Measurements from ENCODE around the gene IFNGR1. TPM values are rescaled to one million over a fixed set of nuclear protein-coding genes. Genes with fewer than 3 reads are reported as not detected.

The IFNGR1 gene
- total RNA-seq, 1 experiment from 2014 or later = 19.5 TPM

GRCh38 chr6:137185290-137185689 lies 33.9 kb downstream of the IFNGR1 start:
- Histone ChIP-seq H2AFZ (no peak overlapping the region), H3K36me3 (ENCODE audit: low read depth) (no peaks in the 10 kb centered on the region), H3K4me2 (no peak overlapping the region), H3K9me3 (ENCODE audit: insufficient read depth, low read depth) (peaks cover 65% of the 10 kb centered on the region), H3K4me3 (no peak overlapping the region), H3K27me3 (ENCODE audit: insufficient read depth, low read depth) (no peaks in the 10 kb centered on the region), H3K79me2 (ENCODE audit: low read depth) (no peaks in the 10 kb centered on the region), H3F3A (ENCODE audit: insufficient read depth, low read depth) (no peaks in the 10 kb centered on the region), H4K20me1 (ENCODE audit: insufficient read depth) (no peaks in the 10 kb centered on the region), H3K27ac (no peak overlapping the region), H3K9me2 (ENCODE audit: insufficient read depth) (no peaks in the 10 kb centered on the region), H3K4me1 (replicated peaks; ENCODE audit: insufficient read depth) (no peaks in the 10 kb centered on the region)
- no peak for DNase-seq
- TF ChIP-seq CTCF (conservative IDR thresholded peaks at IDR 0.05) = no peak
- no peak for TF ChIP-seq EZH2 (IDR thresholded peaks at IDR 0.05; ENCODE audit: low read depth)
- no TSS peak for BruUV-seq (replicated peaks)
- intact Hi-C loops (cut with micrococcal nuclease; ENCODE audit: unreplicated experiment) = no loop called here
- CTCF ChIA-PET = no interaction called here
- POLR2A ChIA-PET (ENCODE audit: unreplicated experiment) = no interaction called here

- Histone ChIP-seq H3K4me2 (no peak overlapping the region), H4K20me1 (ENCODE audit: insufficient read depth) (no peaks in the 10 kb centered on the region), H3K79me2 (ENCODE audit: low read depth) (no peaks in the 10 kb centered on the region), H2AFZ (no peak overlapping the region), H3K9me3 (ENCODE audit: insufficient read depth, low read depth) (peaks cover 45% of the 10 kb centered on the region), H3K4me1 (replicated peaks; ENCODE audit: insufficient read depth) (no peaks in the 10 kb centered on the region), H3K27ac (no peak overlapping the region), H3K9me2 (ENCODE audit: insufficient read depth) (no peaks in the 10 kb centered on the region), H3F3A (ENCODE audit: insufficient read depth, low read depth) (no peaks in the 10 kb centered on the region), H3K36me3 (ENCODE audit: low read depth) (no peaks in the 10 kb centered on the region), H3K27me3 (ENCODE audit: insufficient read depth, low read depth) (no peaks in the 10 kb centered on the region), H3K4me3 (no peak overlapping the region)
- DNase-seq = no peak
- no TSS peak for BruUV-seq (replicated peaks)
- no peak for TF ChIP-seq CTCF (conservative IDR thresholded peaks at IDR 0.05)
- TF ChIP-seq EZH2 (IDR thresholded peaks at IDR 0.05; ENCODE audit: low read depth) = no peak
- CTCF ChIA-PET = no interaction called here
- POLR2A ChIA-PET (ENCODE audit: unreplicated experiment) = interaction anchor here (0.8 kb wide), 1 partner anchor 11 kb away, joined by 7 read pairs; no protein-coding TSS in a partner anchor
- intact Hi-C loops (cut with micrococcal nuclease; ENCODE audit: unreplicated experiment) = no loop called here
These were observed 36.5 kb downstream of the IFNGR1 start for GRCh38 chr6:137182654-137183073.

GRCh38 chr6:137181891-137182653 lies 37.1 kb downstream of the IFNGR1 start:
- no peaks in the 10 kb centered on the region for H3K9me2 ChIP-seq (ENCODE audit: insufficient read depth)
- BruUV-seq (replicated peaks) = no TSS peak
- DNase-seq = no peak
- H3K9me3 ChIP-seq (ENCODE audit: insufficient read depth, low read depth) = peaks cover 44% of the 10 kb centered on the region
- H3F3A ChIP-seq (ENCODE audit: insufficient read depth, low read depth) = no peaks in the 10 kb centered on the region
- ChIA-PET POLR2A (ENCODE audit: unreplicated experiment) (interaction anchor here (0.8 kb wide), 1 partner anchor 12 kb away, joined by 7 read pairs; no protein-coding TSS in a partner anchor), CTCF (no interaction called here)
- no peak overlapping the region for H3K4me2 ChIP-seq
- no peak overlapping the region for H3K27ac ChIP-seq
- no peaks in the 10 kb centered on the region for H4K20me1 ChIP-seq (ENCODE audit: insufficient read depth)
- H2AFZ ChIP-seq = no peak overlapping the region
- no peaks in the 10 kb centered on the region for H3K27me3 ChIP-seq (ENCODE audit: insufficient read depth, low read depth)
- H3K36me3 ChIP-seq (ENCODE audit: low read depth) = no peaks in the 10 kb centered on the region
- no peaks in the 10 kb centered on the region for H3K4me1 ChIP-seq (replicated peaks; ENCODE audit: insufficient read depth)
- intact Hi-C loops (cut with micrococcal nuclease; ENCODE audit: unreplicated experiment) = no loop called here
- H3K4me3 ChIP-seq = no peak overlapping the region
- H3K79me2 ChIP-seq (ENCODE audit: low read depth) = no peaks in the 10 kb centered on the region
- no peak for TF ChIP-seq CTCF (conservative IDR thresholded peaks at IDR 0.05)
- no peak for TF ChIP-seq EZH2 (IDR thresholded peaks at IDR 0.05; ENCODE audit: low read depth)

All from PC-9 (cell line).